SJCRH30 (cell line): ENCODE data around the gene POFUT2. TPM values are rescaled to one million over a fixed set of nuclear protein-coding genes. Genes with fewer than 3 reads are reported as not detected.

Source experiments
- DNase-seq, 2 experiments: peaks; one replicate each; pipeline ENCODE4 v3.0.0-alpha.2; 2015 to 2020
- H3K27ac ChIP-seq: fragments of 250-450 bp; sonication (Bioruptor Pico); 2 replicates; pipeline ENCODE4 v1.5.1; 2020; ENCODE audit warnings: mild to moderate bottlenecking, moderate library complexity
- H3K27me3 ChIP-seq: fragments of 250-450 bp; sonication (Bioruptor Pico); 2 replicates; pipeline ENCODE4 v1.5.1; 2020; ENCODE audit warnings: mild to moderate bottlenecking, moderate library complexity
- H3K36me3 ChIP-seq: fragments of 250-450 bp; sonication (Bioruptor Pico); 2 replicates; pipeline ENCODE4 v1.5.1; 2020; ENCODE audit warnings: mild to moderate bottlenecking, moderate library complexity
- H3K4me1 ChIP-seq: fragments of 250-450 bp; sonication (Bioruptor Pico); 2 replicates; pipeline ENCODE4 v1.5.1; 2020; ENCODE audit warnings: mild to moderate bottlenecking, moderate library complexity
- H3K4me3 ChIP-seq: fragments of 250-450 bp; sonication (Bioruptor Pico); 2 replicates; pipeline ENCODE4 v1.5.1; 2020; ENCODE audit warnings: mild to moderate bottlenecking, moderate library complexity
- H3K9me3 ChIP-seq: fragments of 250-450 bp; sonication (Bioruptor Pico); replicated peaks from 2 replicates; pipeline ENCODE4 v1.5.1; 2020; ENCODE audit warnings: mild to moderate bottlenecking, moderate library complexity
- total RNA-seq: library from RNA; depleted of rRNA; stranded (reverse); fragments of >200 nt; shearing (Covaris generic); gene quantifications from 2 replicates; pipeline ENCODE4 v1.2.3, GENCODE V29; 2014; rRNA removed

Gene POFUT2, protein sequence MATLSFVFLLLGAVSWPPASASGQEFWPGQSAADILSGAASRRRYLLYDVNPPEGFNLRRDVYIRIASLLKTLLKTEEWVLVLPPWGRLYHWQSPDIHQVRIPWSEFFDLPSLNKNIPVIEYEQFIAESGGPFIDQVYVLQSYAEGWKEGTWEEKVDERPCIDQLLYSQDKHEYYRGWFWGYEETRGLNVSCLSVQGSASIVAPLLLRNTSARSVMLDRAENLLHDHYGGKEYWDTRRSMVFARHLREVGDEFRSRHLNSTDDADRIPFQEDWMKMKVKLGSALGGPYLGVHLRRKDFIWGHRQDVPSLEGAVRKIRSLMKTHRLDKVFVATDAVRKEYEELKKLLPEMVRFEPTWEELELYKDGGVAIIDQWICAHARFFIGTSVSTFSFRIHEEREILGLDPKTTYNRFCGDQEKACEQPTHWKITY
- total RNA-seq, result 15.2 and 16.5 TPM in 2 replicates

GRCh38 chr21:45287438-45288391, at the start of gene POFUT2:
Gene POFUT2, minus strand, starts transcription at chr21:45287895. Its CDS starts 24 bp downstream, at chr21:45287871.
- peak; percentile 95 to 97 for DNase-seq
- no peaks in the 10 kb centered on the region for H3K27me3 ChIP-seq
- peaks cover 6% of the 10 kb centered on the region; the same call in 1 of the 2 replicates for H3K36me3 ChIP-seq
- H3K27ac ChIP-seq, result peak within 1 kb of the TSS; percentile 45; the same call in 1 of the 2 replicates
- H3K4me1 ChIP-seq, result peaks cover 2% of the 10 kb centered on the region; the same call in 1 of the 2 replicates
- H3K4me3 ChIP-seq, result peak within 1 kb of the TSS; percentile 93
- no peaks in the 10 kb centered on the region for H3K9me3 ChIP-seq

DNA sequence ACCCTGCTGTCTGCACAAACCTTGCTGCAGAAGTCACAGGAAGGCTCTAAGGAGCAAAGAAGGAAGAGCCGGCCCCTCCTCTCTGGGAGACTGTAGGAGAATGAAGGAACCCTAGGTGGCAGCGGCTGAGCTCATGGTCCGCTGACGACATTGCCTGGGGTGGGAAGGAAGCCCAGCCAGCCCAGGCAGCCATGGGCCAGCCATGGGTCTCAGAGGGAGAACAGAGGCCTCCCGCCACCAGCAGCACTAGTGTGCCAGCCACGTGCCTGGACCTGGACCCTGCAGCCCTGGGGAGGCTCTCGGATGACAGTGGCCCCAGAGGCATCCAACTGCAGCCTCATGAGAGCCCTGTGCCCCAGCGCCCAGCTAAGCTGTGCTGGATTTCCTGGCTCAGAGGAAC, 49.2 kb upstream of the POFUT2 start:
- H3K27me3 ChIP-seq, result peaks cover 7% of the 10 kb centered on the region; the same call in 1 of the 2 replicates
- DNase-seq, result no peak
- H3K4me1 ChIP-seq, result peaks cover 11% of the 10 kb centered on the region; the same call in 1 of the 2 replicates
- H3K4me3 ChIP-seq, result no peak overlapping the region
- H3K9me3 ChIP-seq, result 0 out of 2 replicates have a peak, but pooled peaks cover under 1% of the 10 kb centered on the region
- H3K36me3 ChIP-seq, result no peaks in the 10 kb centered on the region
- H3K27ac ChIP-seq, result no peak overlapping the region

DNA sequence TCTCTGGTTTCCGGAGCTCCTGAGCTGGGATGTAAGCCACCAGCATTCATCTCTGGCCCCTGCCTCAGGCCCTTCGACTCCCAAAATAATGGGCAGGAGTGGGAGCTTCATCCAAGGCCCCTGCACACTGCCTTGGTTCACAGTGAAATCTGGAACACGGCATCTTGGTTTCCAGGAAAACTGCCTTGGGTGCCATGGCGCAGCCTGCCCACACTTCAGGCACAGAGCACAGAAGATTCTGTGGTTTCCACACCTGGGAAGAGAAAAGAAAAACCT, 48.8 kb upstream of the POFUT2 start:
- Histone ChIP-seq H3K27me3 (peaks cover 7% of the 10 kb centered on the region; the same call in 1 of the 2 replicates), H3K36me3 (no peaks in the 10 kb centered on the region), H3K27ac (no peak overlapping the region), H3K9me3 (no peaks in the 10 kb centered on the region), H3K4me1 (peaks cover 13% of the 10 kb centered on the region), H3K4me3 (no peak overlapping the region)
- DNase-seq, result no peak

DNA sequence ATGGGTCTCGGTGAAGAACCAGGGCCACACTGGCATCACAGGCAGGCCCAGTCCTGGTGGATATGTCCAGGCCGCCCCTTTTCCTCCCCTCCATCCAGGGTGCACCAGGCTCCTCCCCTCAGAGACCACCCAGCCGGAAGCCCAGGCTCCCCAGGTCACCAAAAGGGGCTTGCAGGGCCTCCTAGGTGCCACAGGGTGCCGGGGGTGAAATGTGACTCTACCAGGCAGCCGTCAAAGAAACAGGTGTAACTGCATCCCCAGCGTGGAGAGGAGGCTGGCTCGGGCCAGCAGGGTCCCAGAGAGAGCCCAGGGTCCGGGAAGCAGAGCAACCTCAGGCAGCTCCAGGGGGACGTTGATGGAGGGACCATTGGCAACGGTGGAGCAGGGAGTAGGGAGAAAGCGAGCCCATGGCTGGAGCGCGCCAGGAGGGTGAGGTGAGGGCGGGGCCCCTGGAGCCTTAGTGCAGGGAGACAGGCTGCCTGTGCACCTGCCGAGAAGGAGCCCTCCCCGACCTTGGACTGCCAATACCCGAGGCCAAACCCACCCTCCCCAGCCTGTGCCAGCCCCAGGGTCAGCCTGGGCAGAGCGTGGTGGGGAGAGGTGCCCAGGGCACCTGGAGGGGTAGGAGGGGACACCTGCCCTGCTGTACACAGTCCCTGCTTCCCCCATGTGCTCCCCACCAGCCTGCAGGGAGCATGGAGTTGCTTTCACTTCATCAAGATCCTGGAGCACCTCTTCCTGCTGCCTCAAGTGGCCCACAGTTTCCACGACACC, 48.3 kb upstream of the POFUT2 start:
- no peaks in the 10 kb centered on the region for H3K36me3 ChIP-seq
- H3K4me1 ChIP-seq, result peaks cover 16% of the 10 kb centered on the region
- no peak overlapping the region for H3K4me3 ChIP-seq
- no peak for DNase-seq
- no peaks in the 10 kb centered on the region for H3K9me3 ChIP-seq
- no peak overlapping the region for H3K27ac ChIP-seq
- peaks cover 7% of the 10 kb centered on the region; the same call in 1 of the 2 replicates for H3K27me3 ChIP-seq

DNA sequence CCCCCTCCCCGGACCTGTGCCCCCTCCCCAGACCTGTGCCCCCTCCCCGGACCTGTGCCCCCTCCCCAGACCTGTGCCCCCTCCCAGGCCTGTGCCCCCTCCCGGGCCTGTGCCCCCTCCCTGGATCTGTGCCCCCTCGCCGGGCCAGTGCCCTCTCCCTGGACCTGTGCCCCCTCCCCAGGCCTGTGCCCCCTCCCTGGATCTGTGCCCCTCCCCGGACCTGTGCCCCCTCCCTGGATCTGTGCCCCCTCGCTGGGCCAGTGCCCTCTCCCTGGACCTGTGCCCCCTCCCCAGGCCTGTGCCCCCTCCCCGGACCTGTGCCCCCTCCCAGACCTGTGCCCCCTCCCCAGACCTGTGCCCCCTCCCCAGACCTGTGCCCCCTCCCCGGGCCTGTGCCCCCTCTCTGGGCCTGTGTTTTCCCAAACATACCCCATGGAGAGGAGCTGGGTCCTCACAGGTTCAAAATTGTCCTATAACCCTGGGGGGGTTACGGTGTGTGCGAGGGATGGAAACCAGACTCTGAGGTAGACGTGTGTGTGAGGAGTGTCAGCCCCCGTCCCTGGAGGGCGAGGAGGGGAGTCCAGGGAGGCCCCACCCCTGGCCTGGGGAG, 47.6 kb upstream of the POFUT2 start:
- Histone ChIP-seq H3K27ac (no peak overlapping the region), H3K4me3 (no peak overlapping the region), H3K27me3 (peaks cover 7% of the 10 kb centered on the region; the same call in 1 of the 2 replicates), H3K36me3 (no peaks in the 10 kb centered on the region), H3K9me3 (no peaks in the 10 kb centered on the region), H3K4me1 (peaks cover 23% of the 10 kb centered on the region)
- DNase-seq, result no peak

DNA sequence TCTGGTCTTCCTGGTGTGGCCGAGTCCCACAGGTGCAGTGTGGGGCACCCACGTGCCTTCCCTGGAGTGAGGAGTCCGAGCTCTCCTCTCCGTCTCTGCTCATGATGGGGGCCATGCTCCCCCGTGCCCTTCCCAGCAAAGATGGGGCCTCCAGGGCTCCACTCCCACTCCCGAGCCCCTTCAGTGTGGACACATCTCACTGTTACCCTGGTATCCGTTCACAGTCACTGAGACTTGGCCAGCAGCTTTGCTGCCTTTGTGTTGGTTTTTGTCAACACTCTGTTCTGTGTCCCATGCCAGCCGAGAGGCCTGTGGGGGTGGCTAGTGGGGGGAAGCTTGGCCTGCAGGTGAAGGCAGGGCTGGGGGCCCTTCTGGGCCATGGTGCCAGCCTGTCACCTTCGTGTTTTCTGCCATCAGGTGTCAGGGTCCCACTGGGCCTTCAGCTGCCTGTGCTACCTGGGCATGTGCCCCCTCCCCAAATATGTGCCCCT, 46.9 kb upstream of the POFUT2 start:
- H3K4me3 ChIP-seq, result no peak overlapping the region
- DNase-seq, result no peak
- peaks cover 29% of the 10 kb centered on the region for H3K4me1 ChIP-seq
- H3K9me3 ChIP-seq, result no peaks in the 10 kb centered on the region
- H3K27me3 ChIP-seq, result peaks cover 7% of the 10 kb centered on the region; the same call in 1 of the 2 replicates
- no peak overlapping the region for H3K27ac ChIP-seq
- no peaks in the 10 kb centered on the region for H3K36me3 ChIP-seq

GRCh38 chr21:45334134-45334533, 46.4 kb upstream of the POFUT2 start:
- Histone ChIP-seq H3K4me3 (no peak overlapping the region), H3K27me3 (peaks cover 4% of the 10 kb centered on the region; the same call in 1 of the 2 replicates), H3K36me3 (no peaks in the 10 kb centered on the region), H3K4me1 (peaks cover 34% of the 10 kb centered on the region), H3K27ac (no peak overlapping the region), H3K9me3 (no peaks in the 10 kb centered on the region)
- no peak for DNase-seq

GRCh38 chr21:45333583-45334121, 46.0 kb upstream of the POFUT2 start:
- Histone ChIP-seq H3K4me3 (no peak overlapping the region), H3K4me1 (peaks cover 38% of the 10 kb centered on the region), H3K27me3 (peaks cover 4% of the 10 kb centered on the region; the same call in 1 of the 2 replicates), H3K27ac (no peak overlapping the region), H3K9me3 (no peaks in the 10 kb centered on the region), H3K36me3 (no peaks in the 10 kb centered on the region)
- no peak for DNase-seq

- no peak for DNase-seq
- Histone ChIP-seq H3K9me3 (no peaks in the 10 kb centered on the region), H3K27me3 (peaks cover 4% of the 10 kb centered on the region; the same call in 1 of the 2 replicates)
These were observed 45.4 kb upstream of the POFUT2 start for GRCh38 chr21:45332981-45333582.

DNA sequence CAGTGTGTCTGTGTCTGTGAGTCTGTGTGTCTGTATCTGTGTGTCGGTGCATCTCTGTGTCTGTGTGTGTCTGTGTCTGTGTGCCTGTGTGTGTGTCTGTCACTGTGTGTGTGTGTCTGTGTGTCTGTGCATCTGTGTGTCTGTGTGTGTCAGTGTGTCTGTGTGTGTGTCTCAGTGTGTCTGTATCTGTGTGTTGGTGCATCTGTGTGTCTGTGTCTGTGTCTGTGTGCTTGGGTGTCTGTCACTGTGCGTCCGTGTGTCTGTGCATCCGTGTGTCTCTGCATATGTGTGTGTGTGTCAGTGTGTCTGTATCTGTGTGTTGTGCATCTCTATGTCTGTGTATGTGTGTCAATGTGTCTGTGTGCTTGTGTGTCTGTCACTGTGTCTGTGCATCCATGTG, 44.7 kb upstream of the POFUT2 start:
- Histone ChIP-seq H3K4me3 (no peak overlapping the region), H3K9me3 (no peaks in the 10 kb centered on the region), H3K27ac (no peak overlapping the region), H3K27me3 (peaks cover 4% of the 10 kb centered on the region; the same call in 1 of the 2 replicates), H3K36me3 (no peaks in the 10 kb centered on the region), H3K4me1 (peaks cover 38% of the 10 kb centered on the region)
- no peak for DNase-seq

More at GRCh38 chr21:45332981-45333582, 45.4 kb upstream of the POFUT2 start:
- H3K27ac ChIP-seq, result no peak overlapping the region
- no peak overlapping the region for H3K4me3 ChIP-seq
- H3K4me1 ChIP-seq, result peaks cover 38% of the 10 kb centered on the region
- H3K36me3 ChIP-seq, result no peaks in the 10 kb centered on the region

GRCh38 chr21:45331531-45332147, 43.9 kb upstream of the POFUT2 start:
- Histone ChIP-seq H3K36me3 (no peaks in the 10 kb centered on the region), H3K27me3 (0 out of 2 replicates have a peak, but pooled peaks cover 3% of the 10 kb centered on the region), H3K9me3 (no peaks in the 10 kb centered on the region), H3K4me1 (peaks cover 46% of the 10 kb centered on the region), H3K4me3 (no peak overlapping the region), H3K27ac (no peak overlapping the region)
- no peak for DNase-seq

GRCh38 chr21:45330851-45331261, 43.2 kb upstream of the POFUT2 start:
- no peaks in the 10 kb centered on the region for H3K36me3 ChIP-seq
- peaks cover 53% of the 10 kb centered on the region for H3K4me1 ChIP-seq
- DNase-seq, result no peak
- no peak overlapping the region for H3K27ac ChIP-seq
- H3K27me3 ChIP-seq, result no peaks in the 10 kb centered on the region
- no peaks in the 10 kb centered on the region for H3K9me3 ChIP-seq
- no peak overlapping the region for H3K4me3 ChIP-seq
